ENCODE data around the gene LRRC55. TPM values are rescaled to one million over a fixed set of nuclear protein-coding genes. Genes with fewer than 3 reads are reported as not detected.

Gene LRRC55
- total RNA-seq, 1 experiment from 2014 or later = not detected

DNA sequence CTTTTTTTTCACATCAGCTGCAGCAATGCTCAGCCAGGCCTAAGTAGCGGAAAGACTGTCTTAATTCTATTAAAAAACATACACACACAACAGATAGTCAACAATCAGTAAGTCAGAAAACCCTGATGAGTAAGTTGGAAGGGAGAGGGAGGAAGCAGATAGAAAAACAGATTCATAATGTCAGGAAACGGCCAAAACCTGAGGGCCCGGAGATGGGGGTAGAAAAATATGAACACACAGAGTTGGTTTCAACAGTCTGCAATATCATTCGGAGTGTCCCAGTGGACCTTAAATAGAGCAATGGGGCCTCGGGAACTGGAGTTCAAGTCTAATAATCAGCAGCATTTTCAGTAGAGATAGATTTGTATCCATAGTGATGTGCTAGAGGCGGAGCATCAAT is 14.8 kb downstream of the LRRC55 start:
- no peaks in the 10 kb centered on the region for H3K9me3 ChIP-seq (ENCODE audit: control insufficient read depth, insufficient read depth, low read depth, low read length)
- DNase-seq (ENCODE audit: low read depth, low spot score) = no peak
- in situ Hi-C loops (cut with HindIII; ENCODE audit: low pct_unique_long_range_greater_than_20kb, low sequenced_read_pairs) = no loop called here
- peaks cover under 1% of the 10 kb centered on the region; the same call in 1 of the 2 replicates for H3K27me3 ChIP-seq (ENCODE audit: control insufficient read depth, insufficient read depth, low read length)
- ATAC-seq = no peak
- POLR2A ChIA-PET = no interaction called here
- H3K27ac ChIP-seq (ENCODE audit: low read length) = no peak overlapping the region
- TF ChIP-seq POLR2AphosphoS5 (IDR thresholded peaks at IDR 0.05; ENCODE audit: low read depth, low read length) = no peak
- no peak for TF ChIP-seq SIN3A (IDR thresholded peaks at IDR 0.05; ENCODE audit: borderline replicate concordance, insufficient read depth, low read depth, low read length)
- TF ChIP-seq, protein P1, sequence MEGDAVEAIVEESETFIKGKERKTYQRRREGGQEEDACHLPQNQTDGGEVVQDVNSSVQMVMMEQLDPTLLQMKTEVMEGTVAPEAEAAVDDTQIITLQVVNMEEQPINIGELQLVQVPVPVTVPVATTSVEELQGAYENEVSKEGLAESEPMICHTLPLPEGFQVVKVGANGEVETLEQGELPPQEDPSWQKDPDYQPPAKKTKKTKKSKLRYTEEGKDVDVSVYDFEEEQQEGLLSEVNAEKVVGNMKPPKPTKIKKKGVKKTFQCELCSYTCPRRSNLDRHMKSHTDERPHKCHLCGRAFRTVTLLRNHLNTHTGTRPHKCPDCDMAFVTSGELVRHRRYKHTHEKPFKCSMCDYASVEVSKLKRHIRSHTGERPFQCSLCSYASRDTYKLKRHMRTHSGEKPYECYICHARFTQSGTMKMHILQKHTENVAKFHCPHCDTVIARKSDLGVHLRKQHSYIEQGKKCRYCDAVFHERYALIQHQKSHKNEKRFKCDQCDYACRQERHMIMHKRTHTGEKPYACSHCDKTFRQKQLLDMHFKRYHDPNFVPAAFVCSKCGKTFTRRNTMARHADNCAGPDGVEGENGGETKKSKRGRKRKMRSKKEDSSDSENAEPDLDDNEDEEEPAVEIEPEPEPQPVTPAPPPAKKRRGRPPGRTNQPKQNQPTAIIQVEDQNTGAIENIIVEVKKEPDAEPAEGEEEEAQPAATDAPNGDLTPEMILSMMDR (IDR thresholded peaks at IDR 0.05) = no peak
- TF ChIP-seq TCF7L2 (IDR thresholded peaks at IDR 0.05; ENCODE audit: low read depth, low read length) = no peak
- TF ChIP-seq REST (IDR thresholded peaks at IDR 0.05; ENCODE audit: insufficient read depth in 1 of 2, low read depth in 2 of 2, low read length in 1 of 2) = no peak
- H3K4me1 ChIP-seq (ENCODE audit: control insufficient read depth, insufficient read depth, low read length) = no peaks in the 10 kb centered on the region
- intact Hi-C loops (cut with micrococcal nuclease; ENCODE audit: unreplicated experiment) = no loop called here
- no peak overlapping the region for H3K4me3 ChIP-seq (ENCODE audit: low read depth in 2 of 2, low read length in 2 of 2)
- H3K36me3 ChIP-seq (ENCODE audit: control insufficient read depth, insufficient read depth, low read length) = no peaks in the 10 kb centered on the region
- CTCF ChIA-PET = no interaction called here
- no TSS peak for BruUV-seq (replicated peaks)

GRCh38 chr11:57197762-57198161 is 16.0 kb downstream of the LRRC55 start:
- TF ChIP-seq SIN3A (IDR thresholded peaks at IDR 0.05; ENCODE audit: borderline replicate concordance, insufficient read depth, low read depth, low read length) = no peak
- TF ChIP-seq POLR2AphosphoS5 (IDR thresholded peaks at IDR 0.05; ENCODE audit: low read depth, low read length) = no peak
- no peak for TF ChIP-seq TCF7L2 (IDR thresholded peaks at IDR 0.05; ENCODE audit: low read depth, low read length)
- TF ChIP-seq, protein P1 (IDR thresholded peaks at IDR 0.05) = no peak
- TF ChIP-seq REST (IDR thresholded peaks at IDR 0.05; ENCODE audit: insufficient read depth in 1 of 2, low read depth in 2 of 2, low read length in 1 of 2) = no peak
- ATAC-seq (no peak), DNase-seq (ENCODE audit: low read depth, low spot score) (no peak)
- BruUV-seq (replicated peaks) = no TSS peak
- Histone ChIP-seq H3K9me3 (ENCODE audit: control insufficient read depth, insufficient read depth, low read depth, low read length) (no peaks in the 10 kb centered on the region), H3K4me3 (ENCODE audit: low read depth in 2 of 2, low read length in 2 of 2) (no peak overlapping the region), H3K4me1 (ENCODE audit: control insufficient read depth, insufficient read depth, low read length) (no peaks in the 10 kb centered on the region), H3K27me3 (ENCODE audit: control insufficient read depth, insufficient read depth, low read length) (peaks cover 4% of the 10 kb centered on the region; the same call in 1 of the 2 replicates), H3K36me3 (ENCODE audit: control insufficient read depth, insufficient read depth, low read length) (no peaks in the 10 kb centered on the region), H3K27ac (ENCODE audit: low read length) (no peak overlapping the region)
- ChIA-PET CTCF (no interaction called here), POLR2A (no interaction called here)
- in situ Hi-C loops (cut with HindIII; ENCODE audit: low pct_unique_long_range_greater_than_20kb, low sequenced_read_pairs) = no loop called here
- intact Hi-C loops (cut with micrococcal nuclease; ENCODE audit: unreplicated experiment) = no loop called here
